GM12891 (cell line): ENCODE data around the gene EPHA8.

Experiments
- POLR2A ChIP-seq: IDR thresholded peaks from 2 replicates; pipeline ENCODE4 v1.6.1; 2011; ENCODE audit warnings: low read depth, low read length, control low read depth
- POLR2AphosphoS5 ChIP-seq: IDR thresholded peaks from 2 replicates; pipeline ENCODE4 v1.6.1; 2011; ENCODE audit warnings: low read depth, low read length, control low read depth
- POU2F2 ChIP-seq: IDR thresholded peaks from 2 replicates; pipeline ENCODE4 v1.6.1; 2011; ENCODE audit warnings: low read depth, mild to moderate bottlenecking, control low read depth, low read length, moderate library complexity
- TAF1 ChIP-seq: IDR thresholded peaks from 2 replicates; pipeline ENCODE4 v1.6.1; 2011; ENCODE audit warnings: low read depth, low read length, control low read depth

- no peak for TF ChIP-seq POLR2A
- no peak for TF ChIP-seq TAF1
- TF ChIP-seq POLR2AphosphoS5 = no peak
- no peak for TF ChIP-seq POU2F2
Measured at GRCh38 chr1:22598736-22599135, 35.4 kb downstream of the EPHA8 start.
